ENCODE measurements around the gene TBC1D32. TPM values are rescaled to one million over a fixed set of nuclear protein-coding genes. Genes with fewer than 3 reads are reported as not detected.
"Not testable (repeated sequence)": the region's sequence is repeated elsewhere in the genome, so short reads cannot be mapped to it uniquely, and the experiment has no call there.

Gene TBC1D32
- total RNA-seq, 1 donor from 2014 or later = 8.1 TPM

GRCh38 chr6:121310495-121310894 is 23.8 kb downstream of the TBC1D32 start:
- no peak for DNase-seq
- H3K27me3 Mint-ChIP-seq = no peaks in the 10 kb centered on the region
- no peak overlapping the region for H3K4me3 Mint-ChIP-seq
- H3K36me3 Mint-ChIP-seq (ENCODE audit: low read depth) = peaks cover 3% of the 10 kb centered on the region
- peaks cover 4% of the 10 kb centered on the region for H3K9me3 Mint-ChIP-seq
- H3K4me1 Mint-ChIP-seq = no peaks in the 10 kb centered on the region
- intact Hi-C loops (cut with micrococcal nuclease) = no loop called here
- H3K27ac Mint-ChIP-seq = no peak overlapping the region

- Mint-ChIP-seq H3K27me3 (no peaks in the 10 kb centered on the region), H3K36me3 (ENCODE audit: low read depth) (peaks cover 3% of the 10 kb centered on the region), H3K4me1 (no peaks in the 10 kb centered on the region), H3K4me3 (no peak overlapping the region), H3K9me3 (peaks cover 4% of the 10 kb centered on the region), H3K27ac (no peak overlapping the region)
- intact Hi-C loops (cut with micrococcal nuclease) = no loop called here
- no peak for DNase-seq
These were observed 24.4 kb downstream of the TBC1D32 start for GRCh38 chr6:121309768-121310469.

GRCh38 chr6:121305957-121306607 is 28.2 kb downstream of the TBC1D32 start:
- intact Hi-C loops (cut with micrococcal nuclease) = loop anchor here (1.0 kb wide), 1 partner anchor 251 kb away; no protein-coding TSS in a partner anchor

GRCh38 chr6:121302882-121303281 is 31.4 kb downstream of the TBC1D32 start:
- no peak overlapping the region for H3K27ac Mint-ChIP-seq
- H3K9me3 Mint-ChIP-seq = peaks cover 4% of the 10 kb centered on the region
- intact Hi-C loops (cut with micrococcal nuclease) = no loop called here
- no peak for DNase-seq
- H3K27me3 Mint-ChIP-seq = no peaks in the 10 kb centered on the region
- H3K36me3 Mint-ChIP-seq (ENCODE audit: low read depth) = peaks cover 8% of the 10 kb centered on the region
- H3K4me3 Mint-ChIP-seq = no peak overlapping the region
- H3K4me1 Mint-ChIP-seq = peaks cover 5% of the 10 kb centered on the region

More at GRCh38 chr6:121305957-121306607, 28.2 kb downstream of the TBC1D32 start:
- Mint-ChIP-seq H3K4me1 (peaks cover 4% of the 10 kb centered on the region), H3K27ac (no peak overlapping the region), H3K27me3 (no peaks in the 10 kb centered on the region), H3K36me3 (ENCODE audit: low read depth) (peaks cover 2% of the 10 kb centered on the region), H3K4me3 (no peak overlapping the region), H3K9me3 (peaks cover 3% of the 10 kb centered on the region)
- DNase-seq = no peak

- H3K27ac Mint-ChIP-seq; H3K36me3 Mint-ChIP-seq (ENCODE audit: low read depth); H3K9me3 Mint-ChIP-seq; H3K27me3 Mint-ChIP-seq; intact Hi-C loops (cut with micrococcal nuclease); H3K4me1 Mint-ChIP-seq; DNase-seq; H3K4me3 Mint-ChIP-seq: not testable (repeated sequence)
These were observed 33.1 kb downstream of the TBC1D32 start for GRCh38 chr6:121301156-121301555.

GRCh38 chr6:121297694-121298093 is 36.6 kb downstream of the TBC1D32 start:
- H3K27me3 Mint-ChIP-seq = no peaks in the 10 kb centered on the region
- H3K4me3 Mint-ChIP-seq = no peak overlapping the region
- H3K27ac Mint-ChIP-seq = no peak overlapping the region
- intact Hi-C loops (cut with micrococcal nuclease) = no loop called here
- H3K4me1 Mint-ChIP-seq = peaks cover 2% of the 10 kb centered on the region
- H3K9me3 Mint-ChIP-seq = peaks cover 4% of the 10 kb centered on the region
- DNase-seq = no peak
- H3K36me3 Mint-ChIP-seq (ENCODE audit: low read depth) = peaks cover 10% of the 10 kb centered on the region

- no peak for DNase-seq
- intact Hi-C loops (cut with micrococcal nuclease) = no loop called here
- H3K4me3 Mint-ChIP-seq = no peak overlapping the region
- no peaks in the 10 kb centered on the region for H3K27me3 Mint-ChIP-seq
- peaks cover 9% of the 10 kb centered on the region for H3K36me3 Mint-ChIP-seq (ENCODE audit: low read depth)
- peaks cover 12% of the 10 kb centered on the region for H3K9me3 Mint-ChIP-seq
- H3K27ac Mint-ChIP-seq = no peak overlapping the region
- no peaks in the 10 kb centered on the region for H3K4me1 Mint-ChIP-seq
These were observed 49.2 kb downstream of the TBC1D32 start for GRCh38 chr6:121285041-121285440.

GRCh38 chr6:121274666-121275295 is 59.5 kb downstream of the TBC1D32 start:
- Mint-ChIP-seq H3K36me3 (ENCODE audit: low read depth) (peaks cover 13% of the 10 kb centered on the region), H3K27ac (no peak overlapping the region), H3K4me1 (no peaks in the 10 kb centered on the region), H3K27me3 (no peaks in the 10 kb centered on the region), H3K4me3 (no peak overlapping the region), H3K9me3 (peaks cover 15% of the 10 kb centered on the region)
- no peak for DNase-seq
- intact Hi-C loops (cut with micrococcal nuclease) = no loop called here

GRCh38 chr6:121263742-121264141 is 70.5 kb downstream of the TBC1D32 start:
- intact Hi-C loops (cut with micrococcal nuclease) = loop anchor here (2.0 kb wide), 1 partner anchor 29 kb away; no protein-coding TSS in a partner anchor
- H3K27ac Mint-ChIP-seq = no peak overlapping the region
- DNase-seq = no peak
- H3K27me3 Mint-ChIP-seq = no peaks in the 10 kb centered on the region
- no peaks in the 10 kb centered on the region for H3K4me1 Mint-ChIP-seq
- no peak overlapping the region for H3K4me3 Mint-ChIP-seq
- peaks cover 22% of the 10 kb centered on the region for H3K36me3 Mint-ChIP-seq (ENCODE audit: low read depth)
- peaks cover 25% of the 10 kb centered on the region for H3K9me3 Mint-ChIP-seq

- H3K27me3 Mint-ChIP-seq = no peaks in the 10 kb centered on the region
- H3K36me3 Mint-ChIP-seq (ENCODE audit: low read depth) = peaks cover 19% of the 10 kb centered on the region
- no peak overlapping the region for H3K27ac Mint-ChIP-seq
- no peak overlapping the region for H3K4me3 Mint-ChIP-seq
- peaks cover 22% of the 10 kb centered on the region for H3K9me3 Mint-ChIP-seq
- intact Hi-C loops (cut with micrococcal nuclease) = no loop called here
- no peak for DNase-seq
- no peaks in the 10 kb centered on the region for H3K4me1 Mint-ChIP-seq
These were observed 73.6 kb downstream of the TBC1D32 start for GRCh38 chr6:121260651-121261102.

GRCh38 chr6:121247386-121247785 is 86.9 kb downstream of the TBC1D32 start:
- H3K27me3 Mint-ChIP-seq = no peaks in the 10 kb centered on the region
- DNase-seq = no peak
- intact Hi-C loops (cut with micrococcal nuclease) = loop anchor here (2.0 kb wide), 1 partner anchor 87 kb away; the partner anchor contains the start of gene TBC1D32
- H3K9me3 Mint-ChIP-seq = peaks cover 31% of the 10 kb centered on the region
- H3K4me3 Mint-ChIP-seq = peak overlapping the region; percentile 9
- H3K36me3 Mint-ChIP-seq (ENCODE audit: low read depth) = peaks cover 25% of the 10 kb centered on the region
- H3K27ac Mint-ChIP-seq = peak overlapping the region; percentile 9
- H3K4me1 Mint-ChIP-seq = peaks cover 12% of the 10 kb centered on the region

GRCh38 chr6:121242386-121242785 is 91.9 kb downstream of the TBC1D32 start:
- Mint-ChIP-seq H3K4me3 (no peak overlapping the region), H3K4me1 (peaks cover 4% of the 10 kb centered on the region), H3K27ac (no peak overlapping the region), H3K27me3 (no peaks in the 10 kb centered on the region), H3K9me3 (peaks cover 3% of the 10 kb centered on the region), H3K36me3 (ENCODE audit: low read depth) (peaks cover 4% of the 10 kb centered on the region)
- intact Hi-C loops (cut with micrococcal nuclease) = no loop called here
- DNase-seq = no peak

- Mint-ChIP-seq H3K9me3 (peaks cover 9% of the 10 kb centered on the region), H3K4me3 (no peak overlapping the region), H3K27me3 (no peaks in the 10 kb centered on the region), H3K4me1 (peaks cover 2% of the 10 kb centered on the region), H3K27ac (no peak overlapping the region), H3K36me3 (ENCODE audit: low read depth) (peaks cover 2% of the 10 kb centered on the region)
- intact Hi-C loops (cut with micrococcal nuclease) = loop anchor here (5.0 kb wide), 1 partner anchor 181 kb away; no protein-coding TSS in a partner anchor
- DNase-seq = no peak
These were observed 96.4 kb downstream of the TBC1D32 start for GRCh38 chr6:121237859-121238258.

- Mint-ChIP-seq H3K4me1 (peaks cover 2% of the 10 kb centered on the region), H3K27ac (no peak overlapping the region), H3K36me3 (ENCODE audit: low read depth) (peaks cover 2% of the 10 kb centered on the region), H3K9me3 (peaks cover 9% of the 10 kb centered on the region), H3K4me3 (no peak overlapping the region), H3K27me3 (no peaks in the 10 kb centered on the region)
- intact Hi-C loops (cut with micrococcal nuclease) = loop anchor here (5.0 kb wide), 1 partner anchor 180 kb away; no protein-coding TSS in a partner anchor
- no peak for DNase-seq
These were observed 97.3 kb downstream of the TBC1D32 start for GRCh38 chr6:121236984-121237383.

Measured in activated CD4-positive, alpha-beta T cell treated with anti-CD3 and anti-CD28 coated beads, Interleukin-2, amount 10 ng/mL, durations not matched to agents 24 days and 14 days (primary cell).